Mammary epithelial cell (primary cell): Measurements from ENCODE around the gene CENPL.
"Not testable (repeated sequence)": the region's sequence is repeated elsewhere in the genome, so short reads cannot be mapped to it uniquely, and the experiment has no call there.

Experiments used
- EZH2 ChIP-seq: IDR thresholded peaks from 2 replicates; pipeline ENCODE4 v1.6.1; 2012; ENCODE audit warnings: low read length, inconsistent platforms, borderline replicate concordance
- TF ChIP-seq, protein P1 (sequence below), 2 donors: IDR thresholded peaks in 1 of 2; conservative IDR thresholded peaks in 1 of 2; 2 replicates each; pipeline ENCODE4 v1.5.1; 2011 to 2012; ENCODE audit warnings: inconsistent platforms in 2 of 2, low read length in 2 of 2, mild to moderate bottlenecking in 2 of 2, control low read depth in 1 of 2, low read depth in 1 of 2; ENCODE audit not compliant: insufficient read depth in 1 of 2; ENCODE audit errors: extremely low read depth in 1 of 2

- TF ChIP-seq, protein P1, sequence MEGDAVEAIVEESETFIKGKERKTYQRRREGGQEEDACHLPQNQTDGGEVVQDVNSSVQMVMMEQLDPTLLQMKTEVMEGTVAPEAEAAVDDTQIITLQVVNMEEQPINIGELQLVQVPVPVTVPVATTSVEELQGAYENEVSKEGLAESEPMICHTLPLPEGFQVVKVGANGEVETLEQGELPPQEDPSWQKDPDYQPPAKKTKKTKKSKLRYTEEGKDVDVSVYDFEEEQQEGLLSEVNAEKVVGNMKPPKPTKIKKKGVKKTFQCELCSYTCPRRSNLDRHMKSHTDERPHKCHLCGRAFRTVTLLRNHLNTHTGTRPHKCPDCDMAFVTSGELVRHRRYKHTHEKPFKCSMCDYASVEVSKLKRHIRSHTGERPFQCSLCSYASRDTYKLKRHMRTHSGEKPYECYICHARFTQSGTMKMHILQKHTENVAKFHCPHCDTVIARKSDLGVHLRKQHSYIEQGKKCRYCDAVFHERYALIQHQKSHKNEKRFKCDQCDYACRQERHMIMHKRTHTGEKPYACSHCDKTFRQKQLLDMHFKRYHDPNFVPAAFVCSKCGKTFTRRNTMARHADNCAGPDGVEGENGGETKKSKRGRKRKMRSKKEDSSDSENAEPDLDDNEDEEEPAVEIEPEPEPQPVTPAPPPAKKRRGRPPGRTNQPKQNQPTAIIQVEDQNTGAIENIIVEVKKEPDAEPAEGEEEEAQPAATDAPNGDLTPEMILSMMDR (conservative IDR thresholded peaks at IDR 0.05 in 1 of 2, IDR thresholded peaks at IDR 0.05 in 1 of 2; ENCODE audit: extremely low read depth in 1 of 2, insufficient read depth in 1 of 2, low read depth in 1 of 2, low read length in 2 of 2), result not testable (repeated sequence)
- TF ChIP-seq EZH2, result not testable (repeated sequence)
These were observed 54.4 kb downstream of the CENPL start for GRCh38 chr1:173770330-173770729.
